Cerebellar cortex (tissue), 1 donor: ENCODE results near the gene ADISSP.

Source experiments
- DNase-seq: peaks from one replicate; pipeline ENCODE4 v3.0.0-alpha.2; 2015; ENCODE audit warnings: low spot score

The ADISSP gene

GRCh38 chr20:3755269-3755668, 12.3 kb downstream of the ADISSP start:
- no peak for DNase-seq

- DNase-seq: no peak
Observed at GRCh38 chr20:3754276-3754630, 13.3 kb downstream of the ADISSP start.

- no peak for DNase-seq
Observed at GRCh38 chr20:3753501-3754275, 13.9 kb downstream of the ADISSP start.

GRCh38 chr20:3753098-3753497, 14.5 kb downstream of the ADISSP start:
- DNase-seq: peak; percentile 66

- DNase-seq: no peak
Observed at GRCh38 chr20:3752386-3752759, 15.2 kb downstream of the ADISSP start.

GRCh38 chr20:3751675-3752385, 15.7 kb downstream of the ADISSP start:
- no peak for DNase-seq

- no peak for DNase-seq
Observed at GRCh38 chr20:3751305-3751674, 16.3 kb downstream of the ADISSP start.

- DNase-seq: no peak
Observed at GRCh38 chr20:3749689-3750531, 17.6 kb downstream of the ADISSP start.

- DNase-seq: no peak
Observed at GRCh38 chr20:3749087-3749688, 18.4 kb downstream of the ADISSP start.

GRCh38 chr20:3748073-3748472, 19.5 kb downstream of the ADISSP start:
- DNase-seq: no peak

- DNase-seq: no peak
Observed at GRCh38 chr20:3747471-3747870, 20.1 kb downstream of the ADISSP start.

- DNase-seq: no peak
Observed at GRCh38 chr20:3745686-3746173, 21.8 kb downstream of the ADISSP start.

GRCh38 chr20:3744806-3745685, 22.5 kb downstream of the ADISSP start:
- no peak for DNase-seq

- no peak for DNase-seq
Observed at GRCh38 chr20:3744037-3744436, 23.5 kb downstream of the ADISSP start.

- DNase-seq: no peak
Observed at GRCh38 chr20:3743251-3743650, 24.3 kb downstream of the ADISSP start.

- DNase-seq: no peak
Observed at GRCh38 chr20:3741836-3742458, 25.6 kb downstream of the ADISSP start.

- no peak for DNase-seq
Observed at GRCh38 chr20:3740615-3741301, 26.8 kb downstream of the ADISSP start.

GRCh38 chr20:3739926-3740451, 27.6 kb downstream of the ADISSP start:
- DNase-seq: no peak

GRCh38 chr20:3739054-3739925, 28.3 kb downstream of the ADISSP start:
- no peak for DNase-seq
